ENCODE data around the gene ZNF835.

DNA sequence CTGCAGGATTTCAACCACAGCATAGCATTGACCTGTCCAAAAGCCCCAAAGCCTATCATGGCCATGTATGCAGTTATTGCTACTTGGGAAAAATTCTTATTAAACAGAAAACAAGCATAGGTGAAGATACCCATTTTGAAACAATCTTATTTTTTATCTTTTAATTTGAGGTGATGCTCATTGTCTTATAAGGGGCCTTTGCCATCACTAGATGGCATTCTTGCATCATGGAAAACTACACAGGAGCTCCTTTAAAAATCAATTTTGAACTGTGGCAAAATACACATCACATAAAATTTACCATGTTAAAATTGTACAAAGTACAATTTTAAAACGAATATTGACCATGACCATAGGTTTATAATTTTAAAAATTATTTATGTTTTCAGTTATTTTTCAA, 38.9 kb upstream of the ZNF835 start:
- TF ChIP-seq POLR2AphosphoS5 (IDR thresholded peaks at IDR 0.05): no peak
- TF ChIP-seq, protein P1, sequence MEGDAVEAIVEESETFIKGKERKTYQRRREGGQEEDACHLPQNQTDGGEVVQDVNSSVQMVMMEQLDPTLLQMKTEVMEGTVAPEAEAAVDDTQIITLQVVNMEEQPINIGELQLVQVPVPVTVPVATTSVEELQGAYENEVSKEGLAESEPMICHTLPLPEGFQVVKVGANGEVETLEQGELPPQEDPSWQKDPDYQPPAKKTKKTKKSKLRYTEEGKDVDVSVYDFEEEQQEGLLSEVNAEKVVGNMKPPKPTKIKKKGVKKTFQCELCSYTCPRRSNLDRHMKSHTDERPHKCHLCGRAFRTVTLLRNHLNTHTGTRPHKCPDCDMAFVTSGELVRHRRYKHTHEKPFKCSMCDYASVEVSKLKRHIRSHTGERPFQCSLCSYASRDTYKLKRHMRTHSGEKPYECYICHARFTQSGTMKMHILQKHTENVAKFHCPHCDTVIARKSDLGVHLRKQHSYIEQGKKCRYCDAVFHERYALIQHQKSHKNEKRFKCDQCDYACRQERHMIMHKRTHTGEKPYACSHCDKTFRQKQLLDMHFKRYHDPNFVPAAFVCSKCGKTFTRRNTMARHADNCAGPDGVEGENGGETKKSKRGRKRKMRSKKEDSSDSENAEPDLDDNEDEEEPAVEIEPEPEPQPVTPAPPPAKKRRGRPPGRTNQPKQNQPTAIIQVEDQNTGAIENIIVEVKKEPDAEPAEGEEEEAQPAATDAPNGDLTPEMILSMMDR (IDR thresholded peaks at IDR 0.05 in 8 of 11, conservative IDR thresholded peaks at IDR 0.05 in 3 of 11): no peak
